ENCODE measurements around the gene FEZ2.

FEZ2 gene

DNA sequence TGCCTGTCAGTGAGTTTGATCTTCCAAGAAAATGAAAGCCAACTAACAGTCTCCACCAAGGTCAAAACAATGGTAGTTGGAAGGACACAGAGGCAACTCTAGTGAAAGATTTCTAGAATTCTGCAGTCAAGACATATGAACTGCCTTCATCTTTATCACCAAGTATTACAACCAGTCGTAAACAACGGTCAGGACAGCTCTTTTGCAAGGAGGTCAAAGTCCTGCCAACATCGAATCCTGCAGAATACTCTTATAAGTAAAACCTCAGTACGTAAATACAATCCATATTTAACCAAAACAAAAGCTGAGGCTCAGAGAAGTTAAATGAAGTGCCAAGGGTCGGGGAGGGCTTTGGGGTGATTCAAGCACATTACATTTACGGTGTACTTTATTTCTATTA lies 3.1 kb downstream of the FEZ2 start:
- Histone ChIP-seq H3K27ac (no peak overlapping the region), H2AFZ (no peak overlapping the region), H3K4me1 (peaks cover 12% of the 10 kb centered on the region), H3K4me2 (ENCODE audit: low read length) (no peak overlapping the region), H3K27me3 (ENCODE audit: control insufficient read depth, insufficient read depth, low read length) (no peaks in the 10 kb centered on the region), H3K4me3 (ENCODE audit: low read depth, low read length) (no peak overlapping the region), H3K9ac (no peak overlapping the region), H3K36me3 (ENCODE audit: control insufficient read depth, insufficient read depth, low read length) (no peaks in the 10 kb centered on the region), H3K9me3 (ENCODE audit: control insufficient read depth, low read length) (no peaks in the 10 kb centered on the region), H3K79me2 (peaks cover 15% of the 10 kb centered on the region)
- TF ChIP-seq CTCF (IDR thresholded peaks at IDR 0.05) = no peak

- Histone ChIP-seq H3K79me2 (no peaks in the 10 kb centered on the region), H3K36me3 (ENCODE audit: control insufficient read depth, insufficient read depth, low read length) (no peaks in the 10 kb centered on the region), H3K27me3 (ENCODE audit: control insufficient read depth, insufficient read depth, low read length) (no peaks in the 10 kb centered on the region), H3K4me2 (ENCODE audit: low read length) (no peak overlapping the region), H3K4me1 (no peaks in the 10 kb centered on the region), H3K4me3 (ENCODE audit: low read depth, low read length) (no peak overlapping the region), H3K9me3 (ENCODE audit: control insufficient read depth, low read length) (no peaks in the 10 kb centered on the region), H2AFZ (no peak overlapping the region), H3K27ac (no peak overlapping the region), H3K9ac (no peak overlapping the region)
- no peak for TF ChIP-seq CTCF (IDR thresholded peaks at IDR 0.05)
Observed at GRCh38 chr2:36589230-36589630, 8.7 kb downstream of the FEZ2 start.

DNA sequence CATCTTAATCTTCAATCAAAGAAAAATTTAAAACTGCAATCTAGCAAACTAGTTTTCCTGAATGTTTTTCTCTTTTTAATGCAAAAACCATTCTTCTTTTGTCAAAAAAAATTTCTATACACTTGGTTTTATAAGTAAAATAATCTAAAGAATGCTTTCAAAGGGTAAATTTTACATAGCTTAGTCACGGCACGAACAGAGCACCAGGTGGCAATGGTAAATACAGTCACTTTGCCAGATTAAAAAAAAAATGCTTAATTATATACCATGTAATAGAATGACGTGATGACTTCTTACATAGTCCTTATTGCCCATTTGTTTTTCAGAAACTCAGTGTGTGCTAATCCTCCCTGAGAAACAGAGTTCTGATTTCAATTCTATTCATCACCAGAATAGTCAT lies 10.4 kb downstream of the FEZ2 start:
- H3K36me3 ChIP-seq (ENCODE audit: control insufficient read depth, insufficient read depth, low read length) = no peaks in the 10 kb centered on the region

DNA sequence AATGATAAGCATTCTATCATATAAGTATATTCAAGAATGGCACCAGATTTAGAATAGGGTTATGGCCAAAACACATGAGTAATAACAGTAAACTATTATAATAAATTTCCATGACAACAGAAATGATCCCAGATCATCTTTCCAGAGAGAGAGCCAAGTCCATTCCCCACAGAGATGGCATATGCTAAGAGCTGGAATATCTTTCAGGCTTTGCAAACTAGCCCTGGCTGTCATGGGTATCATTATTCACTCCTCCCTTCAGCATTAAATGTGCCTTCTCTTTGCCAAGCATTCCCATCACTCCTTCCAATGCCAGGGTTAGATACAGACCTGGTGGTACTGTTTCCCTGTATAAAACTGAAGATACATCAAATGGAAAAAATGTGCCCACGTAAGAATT lies 10.9 kb downstream of the FEZ2 start:
- Histone ChIP-seq H3K36me3 (ENCODE audit: control insufficient read depth, insufficient read depth, low read length) (no peaks in the 10 kb centered on the region), H2AFZ (no peak overlapping the region), H3K4me2 (ENCODE audit: low read length) (no peak overlapping the region), H3K27me3 (ENCODE audit: control insufficient read depth, insufficient read depth, low read length) (no peaks in the 10 kb centered on the region), H3K27ac (no peak overlapping the region), H3K4me1 (no peaks in the 10 kb centered on the region), H3K9me3 (ENCODE audit: control insufficient read depth, low read length) (no peaks in the 10 kb centered on the region), H3K4me3 (ENCODE audit: low read depth, low read length) (no peak overlapping the region), H3K9ac (no peak overlapping the region), H3K79me2 (no peaks in the 10 kb centered on the region)
- no peak for TF ChIP-seq CTCF (IDR thresholded peaks at IDR 0.05)

More for the DNA sequence above, 10.4 kb downstream of the FEZ2 start:
- no peaks in the 10 kb centered on the region for H3K79me2 ChIP-seq
- no peaks in the 10 kb centered on the region for H3K27me3 ChIP-seq (ENCODE audit: control insufficient read depth, insufficient read depth, low read length)
- no peaks in the 10 kb centered on the region for H3K9me3 ChIP-seq (ENCODE audit: control insufficient read depth, low read length)
- no peak for TF ChIP-seq CTCF (IDR thresholded peaks at IDR 0.05)
- H3K4me2 ChIP-seq (ENCODE audit: low read length) = no peak overlapping the region
- H3K9ac ChIP-seq = no peak overlapping the region
- H2AFZ ChIP-seq = no peak overlapping the region
- no peaks in the 10 kb centered on the region for H3K4me1 ChIP-seq
- H3K27ac ChIP-seq = no peak overlapping the region
- H3K4me3 ChIP-seq (ENCODE audit: low read depth, low read length) = no peak overlapping the region

GRCh38 chr2:36586672-36587071 lies 11.3 kb downstream of the FEZ2 start:
- Histone ChIP-seq H3K4me3 (ENCODE audit: low read depth, low read length) (no peak overlapping the region), H2AFZ (no peak overlapping the region), H3K4me2 (ENCODE audit: low read length) (no peak overlapping the region), H3K9me3 (ENCODE audit: control insufficient read depth, low read length) (no peaks in the 10 kb centered on the region), H3K36me3 (ENCODE audit: control insufficient read depth, insufficient read depth, low read length) (no peaks in the 10 kb centered on the region), H3K27me3 (ENCODE audit: control insufficient read depth, insufficient read depth, low read length) (no peaks in the 10 kb centered on the region), H3K4me1 (no peaks in the 10 kb centered on the region), H3K27ac (no peak overlapping the region), H3K79me2 (no peaks in the 10 kb centered on the region), H3K9ac (no peak overlapping the region)
- TF ChIP-seq CTCF (IDR thresholded peaks at IDR 0.05) = no peak

Measured in parathyroid adenoma (tissue), 2 donors.